ENCODE measurements around the gene TUBGCP6.

- TF ChIP-seq CTCF (IDR thresholded peaks at IDR 0.05; ENCODE audit: extremely low read depth in 1 of 2, insufficient read depth in 1 of 2, low read depth in 1 of 2, low read length in 2 of 2) (no peak), EZH2 (IDR thresholded peaks at IDR 0.05; ENCODE audit: borderline replicate concordance, low read depth, low read length, severe bottlenecking) (no peak), FOS (IDR thresholded peaks at IDR 0.05; ENCODE audit: borderline replicate concordance, insufficient read depth, low read length) (no peak)
These were observed 53.7 kb downstream of the TUBGCP6 start for GRCh38 chr22:50190941-50191741.

Data from endothelial cell of umbilical vein (primary cell).